ENCODE measurements around the gene C6orf136. TPM values are rescaled to one million over a fixed set of nuclear protein-coding genes. Genes with fewer than 3 reads are reported as not detected.

Gene C6orf136
- total and polyA plus RNA-seq, 2 donors from 2014 or later, result 27.4 to 45.6 TPM

DNA sequence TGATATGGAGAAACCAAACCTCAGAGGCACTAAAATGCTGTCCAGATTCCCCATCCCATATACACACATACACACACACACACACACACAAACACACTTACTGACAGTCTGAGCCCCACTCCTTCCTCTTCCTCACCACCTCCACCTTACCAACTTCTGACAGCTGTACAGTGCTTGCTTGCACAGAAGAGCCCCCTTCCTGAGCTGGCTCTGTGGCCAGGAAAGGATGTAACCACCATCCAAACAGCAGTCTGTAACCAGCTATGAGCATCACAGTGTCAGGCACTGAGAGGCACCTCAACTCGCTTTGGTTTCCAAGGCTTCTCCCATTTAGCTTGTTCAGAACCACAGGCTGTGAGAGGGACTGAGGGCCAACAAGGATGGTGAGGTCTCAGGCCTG is 5.9 kb upstream of the C6orf136 start:
- TF ChIP-seq, protein P1, sequence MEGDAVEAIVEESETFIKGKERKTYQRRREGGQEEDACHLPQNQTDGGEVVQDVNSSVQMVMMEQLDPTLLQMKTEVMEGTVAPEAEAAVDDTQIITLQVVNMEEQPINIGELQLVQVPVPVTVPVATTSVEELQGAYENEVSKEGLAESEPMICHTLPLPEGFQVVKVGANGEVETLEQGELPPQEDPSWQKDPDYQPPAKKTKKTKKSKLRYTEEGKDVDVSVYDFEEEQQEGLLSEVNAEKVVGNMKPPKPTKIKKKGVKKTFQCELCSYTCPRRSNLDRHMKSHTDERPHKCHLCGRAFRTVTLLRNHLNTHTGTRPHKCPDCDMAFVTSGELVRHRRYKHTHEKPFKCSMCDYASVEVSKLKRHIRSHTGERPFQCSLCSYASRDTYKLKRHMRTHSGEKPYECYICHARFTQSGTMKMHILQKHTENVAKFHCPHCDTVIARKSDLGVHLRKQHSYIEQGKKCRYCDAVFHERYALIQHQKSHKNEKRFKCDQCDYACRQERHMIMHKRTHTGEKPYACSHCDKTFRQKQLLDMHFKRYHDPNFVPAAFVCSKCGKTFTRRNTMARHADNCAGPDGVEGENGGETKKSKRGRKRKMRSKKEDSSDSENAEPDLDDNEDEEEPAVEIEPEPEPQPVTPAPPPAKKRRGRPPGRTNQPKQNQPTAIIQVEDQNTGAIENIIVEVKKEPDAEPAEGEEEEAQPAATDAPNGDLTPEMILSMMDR (IDR thresholded peaks at IDR 0.05; ENCODE audit: borderline replicate concordance, extremely low read depth, insufficient read depth), result no peak
- Histone ChIP-seq H3K9me3 (ENCODE audit: control insufficient read depth in 2 of 3, insufficient read depth in 1 of 3, low read length in 3 of 3) (no peaks in the 10 kb centered on the region), H3K9ac (ENCODE audit: low read length in 3 of 3) (no peak overlapping the region), H3K4me1 (ENCODE audit: control insufficient read depth in 2 of 3, insufficient read depth in 2 of 3, low read depth in 1 of 3, low read length in 3 of 3) (peaks cover 0 to 1% (median 0%) of the 10 kb centered on the region in 3 donors), H3K36me3 (ENCODE audit: control insufficient read depth in 2 of 3, insufficient read depth in 3 of 3, low read length in 3 of 3) (peaks cover 5 to 8% (median 6%) of the 10 kb centered on the region in 3 donors), H3K27me3 (ENCODE audit: control insufficient read depth, insufficient read depth, low read length) (no peaks in the 10 kb centered on the region), H3K4me3 (ENCODE audit: low read length in 3 of 3) (no peak overlapping the region), H3K27ac (ENCODE audit: low read depth in 2 of 2, low read length in 2 of 2) (no peak overlapping the region)
- FAIRE-seq (no peak), DNase-seq (no peak)
- intact Hi-C loops (cut with DNase I), result no loop called here

DNA sequence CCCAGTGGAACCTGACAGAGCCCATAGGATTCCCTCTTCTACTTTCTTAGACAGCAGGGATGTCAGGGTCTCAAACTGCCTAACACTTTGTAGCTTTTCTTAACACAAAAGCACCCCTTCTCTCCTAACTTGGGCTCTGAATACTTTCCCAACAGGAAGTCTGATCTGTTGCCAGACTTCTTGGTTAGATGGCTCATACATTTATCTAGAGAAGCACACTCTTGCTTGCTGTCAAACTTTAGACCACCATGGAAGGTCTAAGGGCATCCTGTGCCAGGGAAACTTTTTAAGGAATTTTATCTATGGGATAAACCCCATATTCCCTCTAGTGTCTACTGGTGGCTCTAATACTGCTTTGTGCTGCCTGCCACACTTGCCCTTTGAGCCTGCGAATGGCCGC is 3.3 kb upstream of the C6orf136 start:
- intact Hi-C loops (cut with DNase I), result no loop called here
- TF ChIP-seq, protein P1 (IDR thresholded peaks at IDR 0.05; ENCODE audit: borderline replicate concordance, extremely low read depth, insufficient read depth), result no peak
- Histone ChIP-seq H3K27me3 (ENCODE audit: control insufficient read depth, insufficient read depth, low read length) (no peaks in the 10 kb centered on the region), H3K36me3 (ENCODE audit: control insufficient read depth in 2 of 3, insufficient read depth in 3 of 3, low read length in 3 of 3) (peaks cover 5 to 8% (median 6%) of the 10 kb centered on the region in 3 donors), H3K4me1 (ENCODE audit: control insufficient read depth in 2 of 3, insufficient read depth in 2 of 3, low read depth in 1 of 3, low read length in 3 of 3) (peaks cover 0 to 10% (median 0%) of the 10 kb centered on the region in 3 donors), H3K4me3 (ENCODE audit: low read length in 3 of 3) (no peak overlapping the region), H3K9me3 (ENCODE audit: control insufficient read depth in 2 of 3, insufficient read depth in 1 of 3, low read length in 3 of 3) (no peaks in the 10 kb centered on the region), H3K9ac (ENCODE audit: low read length in 3 of 3) (no peak overlapping the region), H3K27ac (ENCODE audit: low read depth in 2 of 2, low read length in 2 of 2) (no peak overlapping the region)
- no peak for FAIRE-seq
- DNase-seq, result no peak

DNA sequence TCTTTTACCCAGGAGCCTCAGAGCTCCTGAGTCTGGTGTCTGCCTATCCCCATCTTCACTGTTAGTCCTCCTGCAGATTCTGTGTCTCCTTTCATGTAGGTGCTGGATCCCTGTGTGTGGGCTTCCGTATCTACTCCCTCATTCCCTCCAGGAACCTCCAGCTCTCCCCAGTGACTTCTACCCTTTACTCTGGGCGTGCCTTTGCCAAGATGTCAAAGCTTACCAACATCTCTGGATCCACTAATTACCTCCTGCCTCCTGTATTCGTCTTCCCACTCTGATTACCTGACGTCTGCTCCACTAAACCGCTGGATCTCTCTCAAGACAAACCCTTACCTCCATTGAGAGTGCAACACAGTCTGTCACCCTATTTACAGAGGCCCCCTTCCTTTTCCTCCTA is 2.2 kb upstream of the C6orf136 start:
- intact Hi-C loops (cut with DNase I), result no loop called here
- H3K9ac ChIP-seq (ENCODE audit: low read length in 3 of 3), result no peak overlapping the region
- no peaks in the 10 kb centered on the region for H3K9me3 ChIP-seq (ENCODE audit: control insufficient read depth in 2 of 3, insufficient read depth in 1 of 3, low read length in 3 of 3)
- TF ChIP-seq, protein P1 (IDR thresholded peaks at IDR 0.05; ENCODE audit: borderline replicate concordance, extremely low read depth, insufficient read depth), result no peak
- no peaks in the 10 kb centered on the region for H3K27me3 ChIP-seq (ENCODE audit: control insufficient read depth, insufficient read depth, low read length)
- peaks cover 5 to 12% (median 6%) of the 10 kb centered on the region in 3 donors for H3K36me3 ChIP-seq (ENCODE audit: control insufficient read depth in 2 of 3, insufficient read depth in 3 of 3, low read length in 3 of 3)
- no peak for DNase-seq
- no peak overlapping the region for H3K4me3 ChIP-seq (ENCODE audit: low read length in 3 of 3)
- H3K27ac ChIP-seq (ENCODE audit: low read depth in 2 of 2, low read length in 2 of 2), result no peak overlapping the region
- H3K4me1 ChIP-seq (ENCODE audit: control insufficient read depth in 2 of 3, insufficient read depth in 2 of 3, low read depth in 1 of 3, low read length in 3 of 3), result peaks cover 0 to 12% (median 0%) of the 10 kb centered on the region in 3 donors
- no peak for FAIRE-seq

DNA sequence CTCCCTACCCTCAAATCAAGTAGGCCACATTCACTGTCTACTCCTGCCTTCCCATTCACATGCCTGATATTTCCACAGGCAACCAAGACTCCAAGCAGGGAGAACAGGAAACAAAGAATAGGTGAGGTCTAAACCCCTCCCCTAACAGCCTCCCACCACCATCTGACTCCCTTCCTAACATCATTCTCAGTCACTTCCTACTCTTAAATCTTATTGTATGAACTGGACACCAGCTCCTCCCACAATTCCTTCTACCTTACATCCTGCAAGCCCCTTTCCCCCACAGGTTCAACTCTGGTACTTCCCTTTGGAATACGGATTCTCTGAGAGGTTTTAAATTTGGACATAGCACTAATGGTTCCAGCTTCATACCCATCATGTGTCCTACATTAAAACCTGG is 944 bp upstream of the C6orf136 start:
- no peaks in the 10 kb centered on the region for H3K27me3 ChIP-seq (ENCODE audit: control insufficient read depth, insufficient read depth, low read length)
- H3K9ac ChIP-seq (ENCODE audit: low read length in 3 of 3), result peak overlapping the region in 2 of 3 donors; percentile 48 to 65
- H3K4me1 ChIP-seq (ENCODE audit: control insufficient read depth in 2 of 3, insufficient read depth in 2 of 3, low read depth in 1 of 3, low read length in 3 of 3), result peaks cover 0 to 12% (median 0%) of the 10 kb centered on the region in 3 donors
- H3K36me3 ChIP-seq (ENCODE audit: control insufficient read depth in 2 of 3, insufficient read depth in 3 of 3, low read length in 3 of 3), result peaks cover 3 to 10% (median 3%) of the 10 kb centered on the region in 3 donors
- FAIRE-seq (no peak), DNase-seq (peak in 1 of 5 donors; percentile 22)
- no peak overlapping the region for H3K27ac ChIP-seq (ENCODE audit: low read depth in 2 of 2, low read length in 2 of 2)
- peak overlapping the region in 1 of 3 donors; percentile 87 for H3K4me3 ChIP-seq (ENCODE audit: low read length in 3 of 3)
- TF ChIP-seq, protein P1 (IDR thresholded peaks at IDR 0.05; ENCODE audit: borderline replicate concordance, extremely low read depth, insufficient read depth), result no peak
- intact Hi-C loops (cut with DNase I), result no loop called here
- no peaks in the 10 kb centered on the region for H3K9me3 ChIP-seq (ENCODE audit: control insufficient read depth in 2 of 3, insufficient read depth in 1 of 3, low read length in 3 of 3)

Data from kidney (tissue), 14 donors.